ENCODE measurements around the gene ARL8A. TPM values are rescaled to one million over a fixed set of nuclear protein-coding genes. Genes with fewer than 3 reads are reported as not detected.
A peak's percentile ranks its signal among the peaks of the same experiment; 100 is the strongest.

ARL8A gene
- total RNA-seq, 6 donors from 2014 or later, result 65.7 to 96.3 (median 88.4) TPM

DNA sequence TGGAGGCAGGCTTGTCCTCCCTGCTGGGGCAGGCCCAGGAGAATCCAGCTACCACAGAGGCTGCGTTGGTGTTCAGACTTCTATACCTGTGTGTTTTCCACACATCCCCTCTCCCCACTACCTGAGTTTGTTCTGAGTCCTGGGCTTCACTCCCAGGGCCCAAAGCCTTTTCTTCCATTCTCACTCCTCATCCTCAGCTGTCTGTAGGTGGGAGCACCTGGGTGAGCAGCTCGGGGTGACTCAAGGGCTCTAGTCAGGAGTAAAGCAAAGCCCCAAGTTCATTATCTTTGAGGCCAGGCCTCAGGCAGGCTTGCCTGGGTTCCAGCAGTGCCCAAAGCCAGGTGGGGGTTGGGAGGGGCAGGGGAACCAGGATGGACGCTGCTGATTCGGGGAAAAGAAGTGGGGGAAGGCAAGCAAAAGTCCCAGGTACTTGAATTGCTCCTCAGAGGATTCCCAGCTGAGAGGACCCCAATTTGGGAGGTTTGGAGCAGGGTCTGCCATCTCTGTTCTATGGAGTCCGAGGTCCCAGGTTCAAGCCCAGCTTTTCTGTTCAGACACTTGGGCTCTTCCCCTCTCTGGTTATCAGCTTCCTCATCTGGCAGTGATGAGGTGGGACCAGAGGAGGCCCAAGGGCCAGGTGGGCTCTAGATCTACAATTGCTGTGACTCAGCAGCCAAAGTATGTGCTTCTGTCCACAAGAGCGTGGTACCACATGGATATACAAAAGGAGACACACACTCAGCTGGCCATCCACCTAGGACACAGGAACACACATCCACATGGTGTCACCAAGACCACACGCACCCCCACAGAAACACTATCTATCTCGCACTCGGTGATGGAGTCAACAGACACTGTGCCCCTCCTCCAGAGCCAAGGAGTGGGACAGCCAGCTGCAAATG is 21.7 kb upstream of the ARL8A start:
- no peak for DNase-seq
- 84% methylated on average over 5 to 9 of the region's 9 CpGs for WGBS, 2 donors
- TF ChIP-seq, protein P1, sequence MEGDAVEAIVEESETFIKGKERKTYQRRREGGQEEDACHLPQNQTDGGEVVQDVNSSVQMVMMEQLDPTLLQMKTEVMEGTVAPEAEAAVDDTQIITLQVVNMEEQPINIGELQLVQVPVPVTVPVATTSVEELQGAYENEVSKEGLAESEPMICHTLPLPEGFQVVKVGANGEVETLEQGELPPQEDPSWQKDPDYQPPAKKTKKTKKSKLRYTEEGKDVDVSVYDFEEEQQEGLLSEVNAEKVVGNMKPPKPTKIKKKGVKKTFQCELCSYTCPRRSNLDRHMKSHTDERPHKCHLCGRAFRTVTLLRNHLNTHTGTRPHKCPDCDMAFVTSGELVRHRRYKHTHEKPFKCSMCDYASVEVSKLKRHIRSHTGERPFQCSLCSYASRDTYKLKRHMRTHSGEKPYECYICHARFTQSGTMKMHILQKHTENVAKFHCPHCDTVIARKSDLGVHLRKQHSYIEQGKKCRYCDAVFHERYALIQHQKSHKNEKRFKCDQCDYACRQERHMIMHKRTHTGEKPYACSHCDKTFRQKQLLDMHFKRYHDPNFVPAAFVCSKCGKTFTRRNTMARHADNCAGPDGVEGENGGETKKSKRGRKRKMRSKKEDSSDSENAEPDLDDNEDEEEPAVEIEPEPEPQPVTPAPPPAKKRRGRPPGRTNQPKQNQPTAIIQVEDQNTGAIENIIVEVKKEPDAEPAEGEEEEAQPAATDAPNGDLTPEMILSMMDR (IDR thresholded peaks at IDR 0.05), result no peak
- TF ChIP-seq POLR2AphosphoS5 (IDR thresholded peaks at IDR 0.05), result no peak
- no peak for TF ChIP-seq POLR2A (IDR thresholded peaks at IDR 0.05)
- no peak for TF ChIP-seq EP300 (IDR thresholded peaks at IDR 0.05)
- Histone ChIP-seq H3K27me3 (no peaks in the 10 kb centered on the region), H3K4me3 (no peak overlapping the region), H3K36me3 (no peaks in the 10 kb centered on the region), H3K9me3 (no peaks in the 10 kb centered on the region), H3K27ac (no peak overlapping the region), H3K4me1 (peaks cover 0 to 30% (median 21%) of the 10 kb centered on the region in 4 donors)
- ATAC-seq (ENCODE audit: low FRiP score in 2 of 2), result no peak

DNA sequence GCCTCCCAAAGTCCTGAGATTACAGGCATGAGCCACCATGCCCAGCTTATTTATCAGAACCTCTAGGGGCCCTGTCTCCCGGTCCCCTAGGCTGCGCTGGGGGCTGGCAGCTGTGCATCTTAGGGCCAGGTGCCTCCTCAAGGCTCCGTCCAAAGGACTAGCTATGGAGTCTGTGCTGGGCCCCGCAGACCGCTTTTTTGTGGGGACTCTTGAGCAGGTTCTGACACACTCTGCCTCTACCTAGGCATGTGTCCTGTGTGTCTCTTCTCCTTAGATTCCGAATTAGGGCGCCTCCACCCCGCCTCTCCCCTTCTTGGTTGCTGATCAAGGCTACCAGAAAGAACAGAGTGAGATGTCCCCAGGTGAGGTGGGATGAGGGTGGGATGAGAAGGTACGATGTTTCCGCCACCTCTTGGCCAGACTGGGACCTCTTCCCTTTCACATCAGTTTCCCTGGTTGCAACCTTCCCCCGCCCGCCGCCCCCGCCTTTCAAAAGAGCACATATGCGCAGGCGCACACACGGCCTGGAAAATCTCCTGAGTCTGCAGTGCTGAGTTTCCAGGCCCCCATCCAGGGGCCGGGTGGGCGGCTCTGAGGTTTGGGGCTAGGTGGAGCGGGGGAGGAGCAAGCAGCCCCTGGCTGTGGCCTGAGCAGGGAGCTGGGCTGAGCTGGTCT is 20.9 kb upstream of the ARL8A start:
- ATAC-seq (ENCODE audit: low FRiP score in 2 of 2), result no peak
- Histone ChIP-seq H3K4me1 (peaks cover 0 to 30% (median 27%) of the 10 kb centered on the region in 4 donors), H3K27ac (no peak overlapping the region), H3K27me3 (no peaks in the 10 kb centered on the region), H3K4me3 (no peak overlapping the region), H3K36me3 (no peaks in the 10 kb centered on the region), H3K9me3 (no peaks in the 10 kb centered on the region)
- no peak for TF ChIP-seq POLR2A (IDR thresholded peaks at IDR 0.05)
- TF ChIP-seq POLR2AphosphoS5 (IDR thresholded peaks at IDR 0.05), result no peak
- TF ChIP-seq, protein P1 (IDR thresholded peaks at IDR 0.05), result no peak
- TF ChIP-seq EP300 (IDR thresholded peaks at IDR 0.05), result no peak
- 85 to 93% methylated on average over 17 to 20 of the region's 20 CpGs for WGBS, 2 donors
- peak in 1 of 2 donors; percentile 71 for DNase-seq

DNA sequence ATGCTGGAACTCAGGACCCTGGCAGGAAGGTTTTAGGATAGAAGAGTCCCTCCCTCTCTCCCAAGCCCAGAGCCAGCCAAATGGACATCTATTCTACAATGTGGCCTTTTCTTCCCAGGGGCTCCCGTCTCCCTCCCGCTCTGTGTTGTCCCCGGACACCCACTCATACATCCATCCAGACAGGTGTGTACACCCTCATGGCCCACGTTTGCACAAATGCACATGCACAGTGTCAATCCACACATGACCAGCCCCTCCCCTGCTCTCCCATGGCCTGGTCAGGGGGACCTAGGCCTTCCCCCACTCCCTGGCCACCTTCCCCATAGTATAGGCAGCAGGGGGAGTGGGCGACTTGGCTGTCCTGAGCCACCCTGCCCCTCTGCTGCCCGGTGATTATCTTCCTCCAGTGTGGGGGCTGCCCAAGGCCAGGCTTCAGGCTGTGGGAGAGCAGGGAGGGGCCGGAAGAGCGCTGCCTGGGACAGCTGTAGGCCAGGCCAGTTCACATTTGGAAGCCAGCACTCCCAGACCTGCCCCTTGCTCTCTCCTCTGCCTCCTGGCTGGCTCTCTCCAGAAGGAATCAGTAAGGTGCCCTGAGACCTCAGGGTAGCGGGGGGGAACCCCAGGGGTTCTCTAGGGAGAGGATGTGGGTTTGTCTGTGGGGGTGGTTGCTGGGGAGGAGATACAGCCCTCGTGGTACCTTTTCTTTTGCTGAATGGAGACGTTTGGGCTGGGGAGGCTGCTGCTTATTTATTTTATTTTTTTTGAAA is 19.9 kb upstream of the ARL8A start:
- no peak for ATAC-seq (ENCODE audit: low FRiP score in 2 of 2)
- Histone ChIP-seq H3K4me1 (peaks cover 0 to 34% (median 32%) of the 10 kb centered on the region in 4 donors), H3K27ac (peak overlapping the region in 2 of 4 donors; percentile 21 to 31), H3K27me3 (no peaks in the 10 kb centered on the region), H3K36me3 (no peaks in the 10 kb centered on the region), H3K4me3 (no peak overlapping the region), H3K9me3 (no peaks in the 10 kb centered on the region)
- WGBS, 2 donors, result 65 to 79% methylated on average over 7 to 11 of the region's 11 CpGs
- no peak for DNase-seq
- TF ChIP-seq POLR2A (IDR thresholded peaks at IDR 0.05) (no peak), EP300 (IDR thresholded peaks at IDR 0.05) (no peak), POLR2AphosphoS5 (IDR thresholded peaks at IDR 0.05) (no peak)
- TF ChIP-seq, protein P1 (IDR thresholded peaks at IDR 0.05), result no peak

DNA sequence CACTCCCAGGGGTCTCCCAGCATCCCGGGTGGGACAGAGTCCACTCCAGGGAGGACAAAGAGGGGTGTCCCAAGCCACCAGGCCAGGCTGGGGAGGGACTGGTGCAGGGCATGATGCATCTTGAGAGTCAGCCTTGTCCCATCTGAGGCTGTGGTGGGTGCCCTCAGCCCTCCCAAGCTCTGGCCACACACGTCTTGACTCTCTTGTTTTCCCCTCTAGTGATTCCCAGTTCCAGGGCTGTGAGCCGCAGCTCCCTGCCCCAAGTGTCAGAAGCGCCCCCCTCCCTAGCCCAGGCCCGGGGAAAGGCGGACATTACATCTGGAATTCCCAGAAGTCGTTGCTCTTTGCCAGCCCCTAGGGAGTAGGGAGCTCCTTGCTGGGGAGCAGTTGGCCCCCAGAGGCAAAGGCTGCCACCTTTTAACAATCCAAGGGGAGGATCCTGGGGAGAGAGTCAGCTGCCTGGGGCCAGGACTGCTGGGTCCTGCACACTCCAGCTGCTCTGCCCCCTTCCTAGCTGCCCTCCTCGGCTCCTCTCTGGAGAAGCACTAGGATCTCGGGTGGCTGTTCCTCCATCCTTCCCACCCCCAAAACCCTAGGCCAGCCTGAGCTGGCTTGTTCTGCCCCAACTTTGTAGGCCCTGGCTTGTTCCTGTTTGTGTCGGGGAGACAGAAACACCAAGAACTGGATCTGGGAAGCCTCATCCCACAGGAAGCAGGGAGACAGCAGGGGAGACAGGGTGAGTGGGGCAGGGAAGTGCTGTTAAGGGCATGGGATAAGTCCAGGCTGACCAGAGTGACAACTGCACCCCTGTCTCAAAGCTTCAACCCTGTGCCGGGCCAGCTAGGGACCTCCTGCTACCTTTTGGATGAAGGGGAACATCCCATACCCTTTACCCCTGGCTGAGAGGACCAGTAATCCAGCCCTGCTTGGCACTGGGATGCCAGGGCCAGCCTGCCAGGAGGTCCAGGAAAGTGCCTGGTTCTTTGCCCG is 19.0 kb upstream of the ARL8A start:
- peak overlapping the region in 3 of 4 donors; percentile 24 to 93 (median 89) for H3K27ac ChIP-seq
- TF ChIP-seq EP300 (IDR thresholded peaks at IDR 0.05) (no peak), POLR2A (IDR thresholded peaks at IDR 0.05) (no peak), POLR2AphosphoS5 (IDR thresholded peaks at IDR 0.05) (no peak)
- TF ChIP-seq, protein P1 (IDR thresholded peaks at IDR 0.05), result no peak
- ATAC-seq (ENCODE audit: low FRiP score in 2 of 2) (no peak), DNase-seq (no peak)
- H3K4me1 ChIP-seq, result peaks cover 0 to 34% (median 32%) of the 10 kb centered on the region in 4 donors
- no peaks in the 10 kb centered on the region for H3K36me3 ChIP-seq
- no peak overlapping the region for H3K4me3 ChIP-seq
- H3K9me3 ChIP-seq, result no peaks in the 10 kb centered on the region
- H3K27me3 ChIP-seq, result no peaks in the 10 kb centered on the region
- WGBS, 2 donors, result 75 to 80% methylated on average over 10 to 12 of the region's 12 CpGs

All from upper lobe of left lung (tissue), 6 donors.